ENCODE data around the gene CCDC141.

CCDC141 gene

GRCh38 chr2:178895171-178895570, 154.8 kb downstream of the CCDC141 start:
- H3K4me3 ChIP-seq (ENCODE audit: control insufficient read depth, low read depth, low read length), result no peak overlapping the region
- DNase-seq (ENCODE audit: low read depth), result no peak
- TF ChIP-seq CTCF (IDR thresholded peaks at IDR 0.05; ENCODE audit: control insufficient read depth, insufficient read depth, low read depth, low read length, missing control alignments), result no peak

- no peak overlapping the region for H3K4me3 ChIP-seq (ENCODE audit: control insufficient read depth, low read depth, low read length)
- no peak for TF ChIP-seq CTCF (IDR thresholded peaks at IDR 0.05; ENCODE audit: control insufficient read depth, insufficient read depth, low read depth, low read length, missing control alignments)
- DNase-seq (ENCODE audit: low read depth), result no peak
Measured at GRCh38 chr2:178892751-178893625, 156.9 kb downstream of the CCDC141 start.

- TF ChIP-seq CTCF (IDR thresholded peaks at IDR 0.05; ENCODE audit: control insufficient read depth, insufficient read depth, low read depth, low read length, missing control alignments), result no peak
- DNase-seq (ENCODE audit: low read depth), result no peak
- H3K4me3 ChIP-seq (ENCODE audit: control insufficient read depth, low read depth, low read length), result no peak overlapping the region
Measured at GRCh38 chr2:178891959-178892485, 157.9 kb downstream of the CCDC141 start.

- no peak overlapping the region for H3K4me3 ChIP-seq (ENCODE audit: control insufficient read depth, low read depth, low read length)
- DNase-seq (ENCODE audit: low read depth), result peak; percentile 44
- TF ChIP-seq CTCF (IDR thresholded peaks at IDR 0.05; ENCODE audit: control insufficient read depth, insufficient read depth, low read depth, low read length, missing control alignments), result peak; percentile 90
Measured at GRCh38 chr2:178891265-178891958, 158.5 kb downstream of the CCDC141 start.

GRCh38 chr2:178886006-178886405, 163.9 kb downstream of the CCDC141 start:
- no peak for DNase-seq (ENCODE audit: low read depth)
- no peak overlapping the region for H3K4me3 ChIP-seq (ENCODE audit: control insufficient read depth, low read depth, low read length)
- no peak for TF ChIP-seq CTCF (IDR thresholded peaks at IDR 0.05; ENCODE audit: control insufficient read depth, insufficient read depth, low read depth, low read length, missing control alignments)

- no peak for DNase-seq (ENCODE audit: low read depth)
- TF ChIP-seq CTCF (IDR thresholded peaks at IDR 0.05; ENCODE audit: control insufficient read depth, insufficient read depth, low read depth, low read length, missing control alignments), result no peak
- no peak overlapping the region for H3K4me3 ChIP-seq (ENCODE audit: control insufficient read depth, low read depth, low read length)
Measured at GRCh38 chr2:178884440-178884839, 165.5 kb downstream of the CCDC141 start.
